CD14-positive monocyte (primary cell): ENCODE results near the gene SLC10A7. TPM values are rescaled to one million over a fixed set of nuclear protein-coding genes. Genes with fewer than 3 reads are reported as not detected.
A peak's percentile ranks its signal among the peaks of the same experiment; 100 is the strongest.

Experiments
- DNase-seq, 3 donors: peaks; one replicate each; pipeline ENCODE4 v3.0.0-alpha.2; 2011 to 2022
- H2AFZ ChIP-seq: 2 replicates; pipeline ENCODE4 v1.6.0; 2012; ENCODE audit warnings: mild to moderate bottlenecking, low read depth, low read length, inconsistent platforms; ENCODE audit not compliant: insufficient read depth, poor library complexity, severe bottlenecking
- H3K27ac ChIP-seq, 2 donors: 1 replicate in 1 of 2; 2 replicates in 1 of 2; pipeline ENCODE4 v1.5.1; 2012 to 2013; ENCODE audit warnings: low read length in 2 of 2, control low read depth in 1 of 2, inconsistent platforms in 1 of 2, low read depth in 1 of 2, mild to moderate bottlenecking in 1 of 2
- H3K27me3 ChIP-seq, 2 donors: one replicate each; pipeline versions ENCODE4 v1.6.0 to v1.6.1; 2011 to 2013; ENCODE audit warnings: low read length in 2 of 2; ENCODE audit not compliant: control insufficient read depth in 2 of 2, insufficient read depth in 2 of 2
- H3K36me3 ChIP-seq, 2 donors: replicated peaks in 1 of 2; 1 replicate in 1 of 2; 2 replicates in 1 of 2; pipeline versions ENCODE4 v1.5.1 to v1.6.1; 2012 to 2013; ENCODE audit warnings: low read length in 2 of 2, control low read depth in 1 of 2, inconsistent platforms in 1 of 2, mild to moderate bottlenecking in 1 of 2; ENCODE audit not compliant: insufficient read depth in 2 of 2, control insufficient read depth in 1 of 2
- H3K4me1 ChIP-seq, 2 donors: 1 replicate in 1 of 2; 2 replicates in 1 of 2; pipeline versions ENCODE4 v1.5.1 to v1.6.1; 2012 to 2013; ENCODE audit warnings: low read length in 2 of 2, control low read depth in 1 of 2, inconsistent platforms in 1 of 2, mild to moderate bottlenecking in 1 of 2, moderate library complexity in 1 of 2; ENCODE audit not compliant: insufficient read depth in 2 of 2, control insufficient read depth in 1 of 2
- H3K4me2 ChIP-seq: replicated peaks from 2 replicates; pipeline ENCODE3; 2012; ENCODE audit warnings: low read length, moderate library complexity, mild to moderate bottlenecking; ENCODE audit not compliant: poor library complexity, severe bottlenecking; ENCODE audit errors: extremely low read depth
- H3K4me3 ChIP-seq, 3 experiments: fragments of 200-600 bp in 1 of 3; sonication (generic) in 1 of 3; replicated peaks in 1 of 3; 1 replicate in 2 of 3; 2 replicates in 1 of 3; pipeline ENCODE4 v1.5.1; 2011 to 2013; ENCODE audit warnings: low read length in 3 of 3, mild to moderate bottlenecking in 3 of 3, control low read depth in 2 of 3, low read depth in 2 of 3, inconsistent platforms in 1 of 3, moderate library complexity in 1 of 3
- H3K79me2 ChIP-seq: 2 replicates; pipeline ENCODE4 v1.6.0; 2012; ENCODE audit warnings: mild to moderate bottlenecking, control low read depth, inconsistent platforms, low read length, moderate library complexity; ENCODE audit not compliant: insufficient read depth
- H3K9ac ChIP-seq: 2 replicates; pipeline ENCODE4 v1.6.0; 2017; ENCODE audit warnings: low read length, mild to moderate bottlenecking; ENCODE audit not compliant: insufficient read depth, poor library complexity, severe bottlenecking
- H3K9me3 ChIP-seq, 2 donors: replicated peaks in 1 of 2; 1 replicate in 1 of 2; 2 replicates in 1 of 2; pipeline versions ENCODE4 v1.5.1 to v1.6.1; 2012 to 2013; ENCODE audit warnings: low read length in 2 of 2, control low read depth in 1 of 2; ENCODE audit not compliant: control insufficient read depth in 1 of 2, insufficient read depth in 1 of 2
- H4K20me1 ChIP-seq: 2 replicates; pipeline ENCODE4 v1.6.0; 2012; ENCODE audit warnings: mild to moderate bottlenecking, low read length, control low read depth, moderate library complexity; ENCODE audit not compliant: insufficient read depth
- H3K27ac Mint-ChIP-seq, 7 donors: one replicate each; pipeline ENCODE4 v1.8.0; 2020; ENCODE audit warnings: mild to moderate bottlenecking in 7 of 7, mixed read lengths in 7 of 7, moderate library complexity in 6 of 7, inconsistent platforms in 2 of 7
- H3K27me3 Mint-ChIP-seq, 3 donors: one replicate each; pipeline ENCODE4 v1.8.0; 2021 to 2022; ENCODE audit warnings: low read depth in 3 of 3, mild to moderate bottlenecking in 3 of 3, mixed read lengths in 3 of 3, moderate library complexity in 3 of 3, inconsistent platforms in 1 of 3
- H3K36me3 Mint-ChIP-seq, 2 donors: one replicate each; pipeline ENCODE4 v1.8.0; 2020; ENCODE audit warnings: mixed read lengths in 2 of 2, inconsistent platforms in 1 of 2, mild to moderate bottlenecking in 1 of 2
- H3K4me1 Mint-ChIP-seq: one replicate; pipeline ENCODE4 v1.8.0; 2020; ENCODE audit warnings: mild to moderate bottlenecking, mixed read lengths
- H3K4me3 Mint-ChIP-seq, 2 donors: one replicate each; pipeline ENCODE4 v1.8.0; 2020; ENCODE audit warnings: mild to moderate bottlenecking in 2 of 2, mixed read lengths in 2 of 2, moderate library complexity in 1 of 2
- H3K9me3 Mint-ChIP-seq, 7 donors: one replicate each; pipeline ENCODE4 v1.8.0; 2020 to 2022; ENCODE audit warnings: mixed read lengths in 7 of 7, mild to moderate bottlenecking in 6 of 7, moderate library complexity in 6 of 7, inconsistent platforms in 2 of 7
- CTCF ChIP-seq: fragments of 200-600 bp; IDR thresholded peaks from one replicate; pipeline ENCODE4 v1.8.0; 2022; ENCODE audit warnings: antibody characterized with exemption, mild to moderate bottlenecking
- WGBS: methylation state at CpG from one replicate; pipeline ENCODE4 v1.1.5; 2013; ENCODE audit warnings: missing lambda C conversion rate; ENCODE audit not compliant: insufficient coverage; 5-methylcytosine and 5-hydroxymethylcytosine counted together
- intact Hi-C, 2 donors: fragments of 100-400 bp; cut with micrococcal nuclease; formaldehyde crosslinking; loops; one replicate each; pipeline versions ENCODE4 v1.15.0 to v1.15.1; 2023
- polyA plus RNA-seq, 3 donors: library from polyadenylated mRNA; depleted of rRNA in 1 of 3; unstranded in 2 of 3; stranded (reverse) in 1 of 3; fragments of 300-500 nt in 2 of 3; fragments of >200 nt in 1 of 3; fragmentation: Illumina TruSeq in 2 of 3; gene quantifications; 1 replicate in 2 of 3; 2 replicates in 1 of 3; pipeline ENCODE4 v1.2.3, GENCODE V29; 2012 to 2021

Gene SLC10A7
- polyA plus RNA-seq, 3 donors = 6.6 to 8.3 (median 6.8) TPM

- Histone ChIP-seq H3K4me2 (no peak overlapping the region), H3K27me3 (peaks cover 0 to 2% of the 10 kb centered on the region in 2 donors), H3K9me3 (no peaks in the 10 kb centered on the region), H3K79me2 (no peaks in the 10 kb centered on the region), H3K27ac (no peak overlapping the region), H3K36me3 (no peaks in the 10 kb centered on the region), H2AFZ (no peak overlapping the region), H3K9ac (no peak overlapping the region), H3K4me3 (no peak overlapping the region), H4K20me1 (no peaks in the 10 kb centered on the region), H3K4me1 (no peaks in the 10 kb centered on the region)
- DNase-seq = no peak
- intact Hi-C loops = no loop called here
- no CpG with 5 or more reads among the region's 3 CpGs for WGBS
- no peak for TF ChIP-seq CTCF
- Mint-ChIP-seq H3K4me1 (no peaks in the 10 kb centered on the region), H3K27ac (no peak overlapping the region), H3K9me3 (peaks cover 0 to 2% (median 0%) of the 10 kb centered on the region in 7 donors), H3K4me3 (no peak overlapping the region), H3K27me3 (peaks cover 0 to 3% (median 0%) of the 10 kb centered on the region in 3 donors), H3K36me3 (no peaks in the 10 kb centered on the region)
These were observed 42.8 kb upstream of the SLC10A7 start for GRCh38 chr4:146564492-146564891.

- H3K9me3 ChIP-seq = peaks cover 0 to 3% of the 10 kb centered on the region in 2 donors
- H2AFZ ChIP-seq = no peak overlapping the region
- Mint-ChIP-seq H3K27ac (no peak overlapping the region), H3K4me3 (no peak overlapping the region), H3K9me3 (peaks cover 0 to 7% (median 4%) of the 10 kb centered on the region in 7 donors), H3K36me3 (no peaks in the 10 kb centered on the region), H3K27me3 (peaks cover 0 to 2% (median 0%) of the 10 kb centered on the region in 3 donors), H3K4me1 (peaks cover 2% of the 10 kb centered on the region)
- intact Hi-C loops = no loop called here
- H3K4me2 ChIP-seq = no peak overlapping the region
- no peak overlapping the region for H3K27ac ChIP-seq
- no CpG with 5 or more reads among the region's 3 CpGs for WGBS
- no peak overlapping the region for H3K9ac ChIP-seq
- H4K20me1 ChIP-seq = no peaks in the 10 kb centered on the region
- no peaks in the 10 kb centered on the region for H3K36me3 ChIP-seq
- H3K4me1 ChIP-seq = no peaks in the 10 kb centered on the region
- no peak overlapping the region for H3K4me3 ChIP-seq
- no peaks in the 10 kb centered on the region for H3K79me2 ChIP-seq
- no peaks in the 10 kb centered on the region for H3K27me3 ChIP-seq
- no peak for TF ChIP-seq CTCF
- peak in 1 of 3 donors; percentile 9 for DNase-seq
These were observed 28.4 kb upstream of the SLC10A7 start for GRCh38 chr4:146550161-146550560.
